GM12878 (cell line): ENCODE data around the gene MYO3B. TPM values are rescaled to one million over a fixed set of nuclear protein-coding genes. Genes with fewer than 3 reads are reported as not detected.
A peak's percentile ranks its signal among the peaks of the same experiment; 100 is the strongest.

Experiments used
- BHLHE40 ChIP-seq, 2 experiments: fragments of 450-650 bp in 1 of 2; IDR thresholded peaks; 2 replicates each; pipeline ENCODE4 v1.6.1; 2011 to 2017; ENCODE audit warnings: low read depth in 2 of 2, borderline replicate concordance in 1 of 2, improper control_type of control experiment in 1 of 2, low read length in 1 of 2, mild to moderate bottlenecking in 1 of 2
- KAT2A ChIP-seq: conservative IDR thresholded peaks from 2 replicates; pipeline ENCODE4 v1.6.1; 2011; ENCODE audit warnings: low read depth, low read length; ENCODE audit not compliant: control insufficient read depth
- MTA2 ChIP-seq: fragments of 450-650 bp; IDR thresholded peaks from 2 replicates; pipeline ENCODE4 v1.6.1; 2016; ENCODE audit warnings: low read depth, mild to moderate bottlenecking, moderate library complexity
- MXI1 ChIP-seq: fragments of 150-350 bp; IDR thresholded peaks from 2 replicates; pipeline ENCODE4 v1.6.1; 2011; ENCODE audit warnings: low read depth, mild to moderate bottlenecking, inconsistent platforms, low read length, improper control_type of control experiment
- MYC ChIP-seq: IDR thresholded peaks from 2 replicates; pipeline ENCODE4 v1.6.1; 2011; ENCODE audit warnings: mild to moderate bottlenecking, low read length, moderate library complexity, inconsistent platforms; ENCODE audit not compliant: insufficient read depth, insufficient replicate concordance, insufficient read length, severe bottlenecking
- NFYA ChIP-seq: IDR thresholded peaks from 2 replicates; pipeline ENCODE4 v1.6.1; 2011; ENCODE audit warnings: low read depth, mild to moderate bottlenecking, low read length, improper control_type of control experiment, borderline replicate concordance
- PML ChIP-seq: IDR thresholded peaks from 2 replicates; pipeline ENCODE4 v1.6.1; 2012; ENCODE audit warnings: low read length, inconsistent platforms
- RELB ChIP-seq: fragments of 450-650 bp; IDR thresholded peaks from 2 replicates; pipeline ENCODE4 v1.6.1; 2017; ENCODE audit warnings: low read depth, mild to moderate bottlenecking, moderate library complexity
- ZNF592 ChIP-seq: fragments of 450-650 bp; IDR thresholded peaks from 2 replicates; pipeline ENCODE4 v1.6.1; 2017; ENCODE audit warnings: mild to moderate bottlenecking, moderate library complexity
- polyA plus RNA-seq, 11 experiments: library from polyadenylated mRNA; depleted of rRNA in 4 of 11; unstranded in 6 of 11; stranded (reverse) in 5 of 11; fragments of >200 nt; fragmentation: Nextera tagmentation in 4 of 11; fragmentation: Illumina TruSeq in 1 of 11; extraction: Ambion mirVana in 4 of 11; extraction: Trizol in 1 of 11; gene quantifications; 1 replicate in 1 of 11; 2 replicates in 10 of 11; pipeline versions ENCODE4 v1.2.1 to v1.2.3, GENCODE V29; 2011 to 2016; ENCODE audit warnings: inconsistent platforms in 2 of 11, missing spikeins in 2 of 11, low read depth in 1 of 11
- total RNA-seq, 4 experiments: library from RNA; depleted of rRNA in 3 of 4; stranded (reverse); fragments of >200 nt in 3 of 4; fragmentation: Illumina TruSeq in 1 of 4; extraction: Trizol in 1 of 4; gene quantifications; 2 replicates each; pipeline versions ENCODE4 v1.2.1 to v1.2.3, GENCODE V29; 2013 to 2021
- TF ChIP-seq, protein P1 (sequence below): fragments of 450-650 bp; formaldehyde crosslinking; IDR thresholded peaks from 2 replicates; pipeline ENCODE4 v1.4.0; 2022; ENCODE audit warnings: mild to moderate bottlenecking, moderate library complexity
- TF ChIP-seq, protein P2 (sequence below): IDR thresholded peaks from 2 replicates; pipeline ENCODE4 v1.6.1; 2012; ENCODE audit warnings: low read depth, low read length, improper control_type of control experiment

Gene MYO3B
- total and polyA plus RNA-seq, 10 of the 15 experiments (the other 5 are each of a cell fraction or from before 2014, with no cell fraction given), result 1.1 to 7.1 (median 2.1) TPM

DNA sequence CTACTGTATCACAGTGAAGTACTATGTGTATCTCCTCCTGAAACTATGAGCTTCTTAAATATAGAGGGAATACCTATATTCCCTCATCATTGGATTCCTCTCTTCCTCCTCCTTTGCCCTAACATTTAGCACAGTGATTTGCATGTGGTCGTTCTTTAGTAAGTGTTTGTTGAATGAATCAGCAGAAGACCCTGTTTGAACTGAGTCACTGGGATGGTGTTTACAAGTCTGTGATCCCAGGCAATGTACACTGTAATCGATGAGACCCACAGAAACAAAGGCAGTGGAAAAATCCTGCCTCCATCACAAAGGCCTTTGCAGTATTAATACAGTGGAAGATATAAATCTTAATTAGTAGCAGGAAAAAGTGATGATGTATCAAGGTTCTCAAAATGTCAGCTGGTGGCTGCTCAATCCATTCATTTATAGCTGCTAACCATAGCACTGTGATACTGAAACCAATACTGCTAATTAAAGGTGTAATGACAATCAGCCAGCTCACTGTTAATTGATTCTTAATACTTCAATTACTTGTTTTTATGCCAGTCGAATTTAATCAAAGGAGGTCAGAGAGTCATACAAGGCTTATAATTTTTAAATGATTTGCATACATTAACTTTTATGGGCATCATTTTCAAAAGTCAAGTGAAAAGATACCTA is 20.8 kb upstream of the MYO3B start (continued):
- TF ChIP-seq BHLHE40 (IDR thresholded peaks at IDR 0.05; ENCODE audit: borderline replicate concordance in 1 of 2, low read depth in 2 of 2, low read length in 1 of 2) (peak in 1 of 2 experiments; percentile 26; a peak in 1 of 4 replicates), PML (no peak), ZNF592 (peak; percentile 11; the same call in 1 of the 2 replicates), MTA2 (peak; percentile 99), MYC (no peak), MXI1 (no peak), KAT2A (no peak), NFYA (no peak), RELB (no peak; the same call in 1 of the 2 replicates)
- TF ChIP-seq, protein P1, sequence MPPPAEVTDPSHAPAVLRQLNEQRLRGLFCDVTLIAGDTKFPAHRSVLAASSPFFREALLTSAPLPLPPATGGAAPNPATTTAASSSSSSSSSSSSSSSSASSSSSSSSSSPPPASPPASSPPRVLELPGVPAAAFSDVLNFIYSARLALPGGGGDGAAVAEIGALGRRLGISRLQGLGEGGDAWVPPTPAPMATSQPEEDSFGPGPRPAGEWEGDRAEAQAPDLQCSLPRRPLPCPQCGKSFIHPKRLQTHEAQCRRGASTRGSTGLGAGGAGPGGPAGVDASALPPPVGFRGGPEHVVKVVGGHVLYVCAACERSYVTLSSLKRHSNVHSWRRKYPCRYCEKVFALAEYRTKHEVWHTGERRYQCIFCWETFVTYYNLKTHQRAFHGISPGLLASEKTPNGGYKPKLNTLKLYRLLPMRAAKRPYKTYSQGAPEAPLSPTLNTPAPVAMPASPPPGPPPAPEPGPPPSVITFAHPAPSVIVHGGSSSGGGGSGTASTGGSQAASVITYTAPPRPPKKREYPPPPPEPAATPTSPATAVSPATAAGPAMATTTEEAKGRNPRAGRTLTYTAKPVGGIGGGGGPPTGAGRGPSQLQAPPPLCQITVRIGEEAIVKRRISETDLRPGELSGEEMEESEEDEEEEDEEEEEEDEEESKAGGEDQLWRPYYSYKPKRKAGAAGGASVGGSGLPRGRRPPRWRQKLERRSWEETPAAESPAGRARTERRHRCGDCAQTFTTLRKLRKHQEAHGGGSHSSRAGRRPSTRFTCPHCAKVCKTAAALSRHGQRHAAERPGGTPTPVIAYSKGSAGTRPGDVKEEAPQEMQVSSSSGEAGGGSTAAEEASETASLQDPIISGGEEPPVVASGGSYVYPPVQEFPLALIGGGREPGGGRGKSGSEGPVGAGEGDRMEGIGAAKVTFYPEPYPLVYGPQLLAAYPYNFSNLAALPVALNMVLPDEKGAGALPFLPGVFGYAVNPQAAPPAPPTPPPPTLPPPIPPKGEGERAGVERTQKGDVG (CRISPR knock-in tag), result no peak
- TF ChIP-seq, protein P2, sequence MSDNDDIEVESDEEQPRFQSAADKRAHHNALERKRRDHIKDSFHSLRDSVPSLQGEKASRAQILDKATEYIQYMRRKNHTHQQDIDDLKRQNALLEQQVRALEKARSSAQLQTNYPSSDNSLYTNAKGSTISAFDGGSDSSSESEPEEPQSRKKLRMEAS, result no peak
